ENCODE data around the gene DACT2.

DNA sequence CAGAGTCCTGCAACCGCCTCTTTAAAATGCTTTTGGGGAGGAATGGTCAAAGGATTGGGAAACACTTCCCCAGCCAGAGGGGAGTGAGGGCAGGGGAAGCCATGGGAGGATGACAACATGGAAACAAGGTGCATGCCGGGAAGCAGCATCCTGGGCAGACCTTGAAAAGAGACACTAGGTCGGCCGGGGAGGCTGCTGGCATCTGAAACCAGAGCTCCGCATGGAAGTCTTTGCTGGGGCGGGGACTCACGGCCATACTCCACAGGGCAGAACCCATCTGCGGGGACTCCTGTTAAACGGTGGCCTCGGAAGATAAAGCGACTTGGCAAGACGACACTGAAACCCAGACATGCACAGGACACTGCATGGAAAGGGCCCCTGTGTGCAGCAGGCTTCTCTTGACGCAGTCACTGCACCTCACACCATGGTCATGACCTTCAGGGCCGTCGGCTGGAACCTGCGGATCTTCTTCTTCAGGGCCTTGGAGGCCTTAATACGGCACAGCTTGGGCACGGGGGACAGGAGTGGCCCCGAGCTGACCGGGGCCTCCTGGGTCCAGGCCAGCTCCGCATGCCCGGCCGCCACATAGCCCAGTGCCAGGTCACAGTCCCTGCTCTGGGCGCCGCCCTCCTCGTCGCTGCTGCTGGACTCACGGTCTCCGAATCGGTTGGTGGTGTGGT, 12.4 kb downstream of the DACT2 start:
- TF ChIP-seq, protein P1, sequence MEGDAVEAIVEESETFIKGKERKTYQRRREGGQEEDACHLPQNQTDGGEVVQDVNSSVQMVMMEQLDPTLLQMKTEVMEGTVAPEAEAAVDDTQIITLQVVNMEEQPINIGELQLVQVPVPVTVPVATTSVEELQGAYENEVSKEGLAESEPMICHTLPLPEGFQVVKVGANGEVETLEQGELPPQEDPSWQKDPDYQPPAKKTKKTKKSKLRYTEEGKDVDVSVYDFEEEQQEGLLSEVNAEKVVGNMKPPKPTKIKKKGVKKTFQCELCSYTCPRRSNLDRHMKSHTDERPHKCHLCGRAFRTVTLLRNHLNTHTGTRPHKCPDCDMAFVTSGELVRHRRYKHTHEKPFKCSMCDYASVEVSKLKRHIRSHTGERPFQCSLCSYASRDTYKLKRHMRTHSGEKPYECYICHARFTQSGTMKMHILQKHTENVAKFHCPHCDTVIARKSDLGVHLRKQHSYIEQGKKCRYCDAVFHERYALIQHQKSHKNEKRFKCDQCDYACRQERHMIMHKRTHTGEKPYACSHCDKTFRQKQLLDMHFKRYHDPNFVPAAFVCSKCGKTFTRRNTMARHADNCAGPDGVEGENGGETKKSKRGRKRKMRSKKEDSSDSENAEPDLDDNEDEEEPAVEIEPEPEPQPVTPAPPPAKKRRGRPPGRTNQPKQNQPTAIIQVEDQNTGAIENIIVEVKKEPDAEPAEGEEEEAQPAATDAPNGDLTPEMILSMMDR (IDR thresholded peaks at IDR 0.05 in 8 of 11, conservative IDR thresholded peaks at IDR 0.05 in 3 of 11) = no peak
- no peak for TF ChIP-seq POLR2AphosphoS5 (IDR thresholded peaks at IDR 0.05)

Measured in spleen (tissue), 7 donors.